Tibial artery (tissue), 4 donors: ENCODE results near the gene CSF1.
A peak's percentile ranks its signal among the peaks of the same experiment; 100 is the strongest.

Source experiments
- DNase-seq, 2 donors: peaks; one replicate each; pipeline ENCODE4 v3.0.0-alpha.2; 2019
- H3K27ac ChIP-seq, 2 donors: fragments of 200-600 bp; sonication (generic) in 1 of 2; 1 replicate in 1 of 2; 2 replicates in 1 of 2; pipeline ENCODE4 v1.5.1; 2018 to 2019; ENCODE audit warnings: mild to moderate bottlenecking in 1 of 2
- H3K27me3 ChIP-seq, 2 donors: fragments of 200-600 bp; sonication (generic) in 1 of 2; one replicate each; pipeline versions ENCODE4 v1.5.1 to v1.6.0; 2016 to 2019
- H3K36me3 ChIP-seq, 3 donors: fragments of 200-600 bp; sonication (generic) in 2 of 3; one replicate each; pipeline ENCODE4 v1.5.1; 2016 to 2019; ENCODE audit warnings: mild to moderate bottlenecking in 2 of 3
- H3K4me1 ChIP-seq, 4 donors: fragments of 200-600 bp; sonication (generic) in 2 of 4; 1 replicate in 3 of 4; 2 replicates in 1 of 4; pipeline ENCODE4 v1.5.1; 2016 to 2019
- H3K4me3 ChIP-seq, 2 donors: fragments of 200-600 bp; sonication (generic) in 1 of 2; 1 replicate in 1 of 2; 2 replicates in 1 of 2; pipeline ENCODE4 v1.5.1; 2018 to 2019; ENCODE audit warnings: mild to moderate bottlenecking in 2 of 2
- H3K9me3 ChIP-seq, 3 donors: fragments of 200-600 bp; sonication (generic) in 1 of 3; one replicate each; pipeline ENCODE4 v1.5.1; 2016 to 2019
- CTCF ChIP-seq, 2 experiments: fragments of 200-600 bp in 1 of 2; fragments of 450-650 bp in 1 of 2; IDR thresholded peaks; one replicate each; pipeline ENCODE4 v1.5.1; 2017 to 2019; ENCODE audit warnings: antibody characterized with exemption in 2 of 2, mild to moderate bottlenecking in 1 of 2, moderate library complexity in 1 of 2
- intact Hi-C: fragments of 100-400 bp; cut with DNase I; formaldehyde crosslinking; loops from one replicate; pipeline ENCODE4 v1.15.0; 2023; ENCODE audit warnings: low total_unique reads

Gene CSF1

GRCh38 chr1:109922326-109922725 is 11.7 kb downstream of the CSF1 start:
- H3K27ac ChIP-seq: no peak overlapping the region
- TF ChIP-seq CTCF (IDR thresholded peaks at IDR 0.05): no peak
- H3K9me3 ChIP-seq: no peaks in the 10 kb centered on the region
- no peak overlapping the region for H3K4me3 ChIP-seq
- H3K4me1 ChIP-seq: peaks cover 0 to 19% (median 7%) of the 10 kb centered on the region in 4 donors
- H3K27me3 ChIP-seq: no peaks in the 10 kb centered on the region
- DNase-seq: no peak
- peaks cover 49 to 98% (median 92%) of the 10 kb centered on the region in 3 donors for H3K36me3 ChIP-seq
- intact Hi-C loops: loop anchor here (10.0 kb wide), 1 partner anchor 268 kb away; the partner anchor contains the start of gene GSTM4

- TF ChIP-seq CTCF (IDR thresholded peaks at IDR 0.05): peak in 1 of 2 experiments; percentile 30
- DNase-seq: no peak
- no peak overlapping the region for H3K27ac ChIP-seq
- peaks cover 0 to 30% (median 18%) of the 10 kb centered on the region in 4 donors for H3K4me1 ChIP-seq
- intact Hi-C loops: loop anchor here (10.0 kb wide), 1 partner anchor 269 kb away; the partner anchor contains the start of gene GSTM4
- H3K27me3 ChIP-seq: no peaks in the 10 kb centered on the region
- H3K9me3 ChIP-seq: no peaks in the 10 kb centered on the region
- no peak overlapping the region for H3K4me3 ChIP-seq
- peaks cover 46 to 88% (median 82%) of the 10 kb centered on the region in 3 donors for H3K36me3 ChIP-seq
Measured at GRCh38 chr1:109923131-109923945, 12.7 kb downstream of the CSF1 start.

GRCh38 chr1:109923946-109924275 is 13.3 kb downstream of the CSF1 start:
- Histone ChIP-seq H3K36me3 (peaks cover 46 to 84% (median 77%) of the 10 kb centered on the region in 3 donors), H3K27me3 (no peaks in the 10 kb centered on the region), H3K27ac (no peak overlapping the region), H3K9me3 (no peaks in the 10 kb centered on the region), H3K4me3 (no peak overlapping the region), H3K4me1 (peaks cover 0 to 35% (median 23%) of the 10 kb centered on the region in 4 donors)
- intact Hi-C loops: loop anchor here (10.0 kb wide), 1 partner anchor 269 kb away; the partner anchor contains the start of gene GSTM4
- no peak for DNase-seq
- no peak for TF ChIP-seq CTCF (IDR thresholded peaks at IDR 0.05)

GRCh38 chr1:109924316-109924715 is 13.7 kb downstream of the CSF1 start:
- H3K27me3 ChIP-seq: no peaks in the 10 kb centered on the region
- TF ChIP-seq CTCF (IDR thresholded peaks at IDR 0.05): no peak
- no peak for DNase-seq
- peak overlapping the region in 1 of 2 donors; percentile 36 for H3K27ac ChIP-seq
- intact Hi-C loops: loop anchor here (10.0 kb wide), 1 partner anchor 270 kb away; the partner anchor contains the start of gene GSTM4
- peaks cover 0 to 39% (median 27%) of the 10 kb centered on the region in 4 donors for H3K4me1 ChIP-seq
- no peak overlapping the region for H3K4me3 ChIP-seq
- H3K9me3 ChIP-seq: no peaks in the 10 kb centered on the region
- peaks cover 46 to 84% (median 77%) of the 10 kb centered on the region in 3 donors for H3K36me3 ChIP-seq

GRCh38 chr1:109925159-109925990 is 14.7 kb downstream of the CSF1 start:
- peak overlapping the region in 1 of 2 donors; percentile 36 for H3K27ac ChIP-seq
- intact Hi-C loops: loop anchor here (10.0 kb wide), 1 partner anchor 271 kb away; the partner anchor contains the start of gene GSTM4
- DNase-seq: no peak

More at GRCh38 chr1:109925159-109925990, 14.7 kb downstream of the CSF1 start:
- H3K36me3 ChIP-seq: peaks cover 41 to 78% (median 77%) of the 10 kb centered on the region in 3 donors
- no peak overlapping the region for H3K4me3 ChIP-seq
- no peaks in the 10 kb centered on the region for H3K27me3 ChIP-seq
- peaks cover 0 to 50% (median 37%) of the 10 kb centered on the region in 4 donors for H3K4me1 ChIP-seq
- TF ChIP-seq CTCF (IDR thresholded peaks at IDR 0.05): no peak
- H3K9me3 ChIP-seq: no peaks in the 10 kb centered on the region
